Measurements from ENCODE around the gene EPB41L5.

EPB41L5 gene

GRCh38 chr2:120142528-120143219, 129.8 kb downstream of the EPB41L5 start:
- Histone ChIP-seq H2AFZ (no peak overlapping the region), H3K27me3 (ENCODE audit: control insufficient read depth, insufficient read depth, low read length) (no peaks in the 10 kb centered on the region), H3K27ac (no peak overlapping the region), H3K9me3 (ENCODE audit: control insufficient read depth, low read length) (no peaks in the 10 kb centered on the region), H3K79me2 (no peaks in the 10 kb centered on the region), H3K4me3 (ENCODE audit: low read depth, low read length) (no peak overlapping the region), H3K36me3 (ENCODE audit: control insufficient read depth, insufficient read depth, low read length) (no peaks in the 10 kb centered on the region), H3K9ac (no peak overlapping the region), H3K4me2 (ENCODE audit: low read length) (no peak overlapping the region), H3K4me1 (no peaks in the 10 kb centered on the region)
- TF ChIP-seq CTCF (IDR thresholded peaks at IDR 0.05) = no peak

GRCh38 chr2:120148229-120148628, 135.4 kb downstream of the EPB41L5 start:
- no peak for TF ChIP-seq CTCF (IDR thresholded peaks at IDR 0.05)
- Histone ChIP-seq H3K27ac (no peak overlapping the region), H3K27me3 (ENCODE audit: control insufficient read depth, insufficient read depth, low read length) (no peaks in the 10 kb centered on the region), H3K4me3 (ENCODE audit: low read depth, low read length) (no peak overlapping the region), H3K4me1 (no peaks in the 10 kb centered on the region), H3K9me3 (ENCODE audit: control insufficient read depth, low read length) (no peaks in the 10 kb centered on the region), H3K36me3 (ENCODE audit: control insufficient read depth, insufficient read depth, low read length) (no peaks in the 10 kb centered on the region), H2AFZ (no peak overlapping the region), H3K4me2 (ENCODE audit: low read length) (no peak overlapping the region), H3K79me2 (no peaks in the 10 kb centered on the region), H3K9ac (no peak overlapping the region)

- TF ChIP-seq CTCF (IDR thresholded peaks at IDR 0.05) = no peak
- Histone ChIP-seq H3K4me3 (ENCODE audit: low read depth, low read length) (no peak overlapping the region), H3K27ac (no peak overlapping the region), H3K79me2 (no peaks in the 10 kb centered on the region), H3K36me3 (ENCODE audit: control insufficient read depth, insufficient read depth, low read length) (no peaks in the 10 kb centered on the region), H3K27me3 (ENCODE audit: control insufficient read depth, insufficient read depth, low read length) (no peaks in the 10 kb centered on the region), H3K9ac (no peak overlapping the region), H2AFZ (no peak overlapping the region), H3K4me1 (no peaks in the 10 kb centered on the region), H3K4me2 (ENCODE audit: low read length) (no peak overlapping the region), H3K9me3 (ENCODE audit: control insufficient read depth, low read length) (no peaks in the 10 kb centered on the region)
Observed at GRCh38 chr2:120148669-120149068, 135.8 kb downstream of the EPB41L5 start.

GRCh38 chr2:120149406-120149805, 136.5 kb downstream of the EPB41L5 start:
- Histone ChIP-seq H3K4me1 (no peaks in the 10 kb centered on the region), H3K9me3 (ENCODE audit: control insufficient read depth, low read length) (no peaks in the 10 kb centered on the region), H3K36me3 (ENCODE audit: control insufficient read depth, insufficient read depth, low read length) (no peaks in the 10 kb centered on the region), H2AFZ (no peak overlapping the region), H3K4me2 (ENCODE audit: low read length) (no peak overlapping the region), H3K79me2 (no peaks in the 10 kb centered on the region), H3K9ac (no peak overlapping the region), H3K27ac (no peak overlapping the region), H3K27me3 (ENCODE audit: control insufficient read depth, insufficient read depth, low read length) (no peaks in the 10 kb centered on the region), H3K4me3 (ENCODE audit: low read depth, low read length) (no peak overlapping the region)
- no peak for TF ChIP-seq CTCF (IDR thresholded peaks at IDR 0.05)

GRCh38 chr2:120150040-120150482, 137.2 kb downstream of the EPB41L5 start:
- H3K9ac ChIP-seq = no peak overlapping the region
- no peaks in the 10 kb centered on the region for H3K79me2 ChIP-seq
- no peak for TF ChIP-seq CTCF (IDR thresholded peaks at IDR 0.05)
- H2AFZ ChIP-seq = no peak overlapping the region
- no peak overlapping the region for H3K27ac ChIP-seq
- H3K9me3 ChIP-seq (ENCODE audit: control insufficient read depth, low read length) = peaks cover under 1% of the 10 kb centered on the region
- H3K4me1 ChIP-seq = no peaks in the 10 kb centered on the region
- H3K27me3 ChIP-seq (ENCODE audit: control insufficient read depth, insufficient read depth, low read length) = no peaks in the 10 kb centered on the region
- H3K4me2 ChIP-seq (ENCODE audit: low read length) = no peak overlapping the region
- no peaks in the 10 kb centered on the region for H3K36me3 ChIP-seq (ENCODE audit: control insufficient read depth, insufficient read depth, low read length)
- H3K4me3 ChIP-seq (ENCODE audit: low read depth, low read length) = no peak overlapping the region
